HepG2 (cell line): ENCODE measurements around the gene IQGAP3. TPM values are rescaled to one million over a fixed set of nuclear protein-coding genes. Genes with fewer than 3 reads are reported as not detected.

Experiments used
- ATAC-seq: fragments of 200-7000 bp; cut with Tn5 transposase; 3 replicates; pipeline ENCODE4 v1.9.1; 2020; ENCODE audit warnings: mild to moderate bottlenecking, moderate library complexity
- BruUV-seq: library from RNA; stranded (reverse); fragments of 400-500 nt; replicated peaks from 2 replicates; lab custom pipeline; 2021; lab: Mats Ljungman, UMichigan
- CTCF ChIA-PET: fragments of 300-600 bp; formaldehyde crosslinking; extraction: SDS; loops from one replicate; lab custom pipeline; 2021; ENCODE audit warnings: low total read pairs, inconsistent platforms, low intra/inter-chr PET ratio; lab: Yijun Ruan, JAX
- POLR2A ChIA-PET: fragments of 350-600 bp; sonication (Branson Sonifier 250); formaldehyde crosslinking; loops from one replicate; lab custom pipeline; 2020; ENCODE audit warnings: antibody characterized with exemption, inconsistent platforms; lab: Yijun Ruan, JAX
- DNase-seq: peaks from one replicate; pipeline ENCODE4 v3.0.0-alpha.2; 2015; ENCODE audit warnings: low spot score
- FAIRE-seq: peaks from 3 replicates; lab custom pipeline; 2011; peaks lifted over from hg19 to GRCh38; lab: Jason Lieb, UNC
- H2AFZ ChIP-seq: one replicate; pipeline ENCODE4 v1.6.1; 2011; ENCODE audit warnings: low read length, inconsistent platforms
- H3K27ac ChIP-seq: fragments of 300-600 bp; 3 replicates; pipeline ENCODE4 v1.8.0; 2011; ENCODE audit warnings: mixed run types, mild to moderate bottlenecking, mixed read lengths, low read length, inconsistent platforms; ENCODE audit not compliant: insufficient read depth; ENCODE audit errors: extremely low read length
- H3K27me3 ChIP-seq, 2 experiments: fragments of 200-600 bp in 1 of 2; 2 replicates in 1 of 2; 3 replicates in 1 of 2; pipeline versions ENCODE4 v1.6.0 to v1.8.0; 2011; ENCODE audit warnings: low read length in 2 of 2, mild to moderate bottlenecking in 2 of 2, moderate library complexity in 2 of 2, inconsistent platforms in 1 of 2; ENCODE audit not compliant: insufficient read depth in 2 of 2, control insufficient read depth in 1 of 2
- H3K36me3 ChIP-seq, 2 experiments: fragments of 200-600 bp in 1 of 2; replicated peaks in 1 of 2; 2 replicates in 1 of 2; 3 replicates in 1 of 2; pipeline versions ENCODE4 v1.5.1 to v1.8.0; 2011; ENCODE audit warnings: low read length in 2 of 2, inconsistent platforms in 1 of 2; ENCODE audit not compliant: insufficient read depth in 2 of 2, control insufficient read depth in 1 of 2
- H3K4me1 ChIP-seq: 2 replicates; pipeline ENCODE4 v1.5.1; 2012; ENCODE audit warnings: low read length, inconsistent platforms; ENCODE audit not compliant: insufficient read depth
- H3K4me2 ChIP-seq: 2 replicates; pipeline ENCODE4 v1.6.0; 2011; ENCODE audit warnings: low read depth, low read length, inconsistent platforms
- H3K4me3 ChIP-seq, 3 experiments: fragments of 200-600 bp in 1 of 3; sonication (generic), shearing (Covaris generic) in 1 of 3; replicated peaks in 1 of 3; 2 replicates each; pipeline ENCODE4 v1.5.1; 2011 to 2016; ENCODE audit warnings: low read length in 3 of 3, inconsistent platforms in 2 of 3, low read depth in 2 of 3, mild to moderate bottlenecking in 2 of 3, control low read depth in 1 of 3, mixed read lengths in 1 of 3; ENCODE audit not compliant: insufficient read depth in 1 of 3
- H3K79me2 ChIP-seq: one replicate; pipeline ENCODE4 v1.6.1; 2011; ENCODE audit warnings: low read length, inconsistent platforms; ENCODE audit not compliant: insufficient read depth
- H3K9ac ChIP-seq: 2 replicates; pipeline ENCODE4 v1.6.0; 2011; ENCODE audit warnings: mild to moderate bottlenecking, low read depth, low read length, inconsistent platforms; ENCODE audit not compliant: insufficient read depth
- H3K9me3 ChIP-seq: 2 replicates; pipeline ENCODE4 v1.5.1; 2012; ENCODE audit warnings: mild to moderate bottlenecking, low read length
- H4K20me1 ChIP-seq: 2 replicates; pipeline ENCODE4 v1.6.0; 2011; ENCODE audit warnings: inconsistent platforms, mild to moderate bottlenecking, low read length, moderate library complexity; ENCODE audit not compliant: insufficient read depth
- BCLAF1 ChIP-seq: fragments of 450-650 bp; IDR thresholded peaks from 2 replicates; pipeline ENCODE4 v1.6.1; 2017; ENCODE audit warnings: mild to moderate bottlenecking
- ELF3 ChIP-seq: IDR thresholded peaks from 2 replicates; pipeline ENCODE4 v1.6.1; 2016; ENCODE audit warnings: missing genetic modification reagents, missing compliant biosample characterization
- KLF15 ChIP-seq: sonication (generic); formaldehyde crosslinking; IDR thresholded peaks from 2 replicates; pipeline ENCODE4 v1.8.1; 2023; ENCODE audit warnings: borderline replicate concordance, mild to moderate bottlenecking, inconsistent platforms, missing genetic modification reagents, mixed read lengths
- NFYB ChIP-seq: sonication (generic); formaldehyde crosslinking; IDR thresholded peaks from 2 replicates; pipeline ENCODE4 v1.4.0; 2020; ENCODE audit warnings: missing genetic modification reagents
- RELA ChIP-seq: sonication (generic); formaldehyde crosslinking; IDR thresholded peaks from 2 replicates; pipeline ENCODE4 v1.4.0; 2020; ENCODE audit warnings: missing genetic modification reagents
- SRSF4 ChIP-seq: fragments of 200-400 bp; formaldehyde crosslinking; IDR thresholded peaks from one replicate; pipeline ENCODE4 v1.6.1; 2018; ENCODE audit warnings: mild to moderate bottlenecking, low read depth, low read length, moderate library complexity; ENCODE audit not compliant: poor library complexity, severe bottlenecking
- ZBTB21 ChIP-seq: sonication (generic); formaldehyde crosslinking; IDR thresholded peaks from 2 replicates; pipeline ENCODE4 v1.4.0; 2020; ENCODE audit warnings: missing genetic modification reagents
- ZBTB38 ChIP-seq: sonication (generic); formaldehyde crosslinking; IDR thresholded peaks from 2 replicates; pipeline ENCODE4 v1.5.1; 2020; ENCODE audit warnings: mild to moderate bottlenecking, missing genetic modification reagents
- ZBTB46 ChIP-seq: sonication (generic); formaldehyde crosslinking; IDR thresholded peaks from 2 replicates; pipeline ENCODE4 v1.4.0; 2020; ENCODE audit warnings: mild to moderate bottlenecking, missing genetic modification reagents, borderline replicate concordance
- WGBS: methylation state at CpG from one replicate; pipeline ENCODE4 v1.1.6; 2017; ENCODE audit warnings: low lambda C conversion rate; 5-methylcytosine and 5-hydroxymethylcytosine counted together
- in situ Hi-C: cut with HindIII; loops from 2 replicates; pipeline ENCODE4 v1.10.0; 2017; ENCODE audit warnings: low pct_unique_long_range_greater_than_20kb; ENCODE audit not compliant: extremely low pct_ligation_motif_present
- intact Hi-C: fragments of 100-400 bp; cut with micrococcal nuclease; formaldehyde crosslinking; loops from one replicate; pipeline ENCODE4 v1.10.0; 2022; ENCODE audit not compliant: unreplicated experiment
- polyA plus RNA-seq, 8 experiments: library from polyadenylated mRNA; depleted of rRNA in 3 of 8; stranded (reverse) in 7 of 8; unstranded in 1 of 8; fragments of >200 nt; fragmentation: Illumina TruSeq in 4 of 8; extraction: Trizol in 4 of 8; gene quantifications; 2 replicates each; pipeline versions ENCODE4 v1.2.1 to v1.2.3, GENCODE V29; 2011 to 2016; ENCODE audit warnings: low read depth in 4 of 8, missing spikeins in 1 of 8, mixed read lengths in 1 of 8; ENCODE audit not compliant: insufficient read depth in 1 of 8
- total RNA-seq, 5 experiments: library from RNA; depleted of rRNA; stranded (reverse); fragments of >200 nt; fragmentation: Illumina TruSeq; extraction: Trizol; gene quantifications; 2 replicates each; pipeline ENCODE4 v1.2.3, GENCODE V29; 2016; ENCODE audit warnings: low read depth in 1 of 5

IQGAP3 gene
- total and polyA plus RNA-seq, 2 of the 13 experiments (the other 11 are each of a cell fraction or from before 2014, with no cell fraction given), result 13.5 to 14.1 TPM

DNA sequence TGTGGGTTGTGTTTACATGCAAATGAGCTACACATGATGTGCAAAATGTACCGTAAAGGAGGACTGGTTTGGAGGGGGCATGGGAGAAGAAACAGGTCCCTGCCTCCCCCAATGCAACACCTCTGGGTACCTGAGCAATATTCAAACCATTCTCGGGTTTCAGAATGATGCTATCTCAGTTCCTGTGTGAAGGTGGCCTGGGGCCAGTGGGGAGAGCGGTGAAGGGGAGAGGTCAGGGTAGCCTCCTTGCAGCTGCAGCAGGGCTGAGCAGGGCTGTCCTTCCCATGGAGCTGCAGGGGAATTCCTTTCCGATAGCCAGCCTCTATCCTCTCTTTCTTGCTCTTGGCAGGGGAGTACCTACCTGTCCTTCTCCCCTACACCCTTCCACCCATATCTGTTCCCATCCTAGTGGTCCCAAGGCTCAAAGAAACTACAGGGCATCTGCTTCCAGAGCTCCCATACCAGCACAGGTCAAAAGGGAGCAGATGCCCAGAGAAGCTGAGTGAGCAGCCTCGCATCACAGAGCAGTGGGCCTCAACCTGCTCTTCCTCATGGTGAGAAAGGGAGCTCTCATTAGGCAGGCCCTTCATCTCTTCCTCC, 83.7 kb downstream of the IQGAP3 start:
- H3K4me2 ChIP-seq, result no peak overlapping the region
- H3K79me2 ChIP-seq, result peaks cover 12% of the 10 kb centered on the region
- ChIA-PET POLR2A (interaction anchor here (1.2 kb wide), 1 partner anchor 12 kb away, joined by 3 read pairs; the partner anchor contains the start of gene MEF2D), CTCF (no interaction called here)
- H4K20me1 ChIP-seq, result peaks cover 44% of the 10 kb centered on the region; the same call in 1 of the 2 replicates
- H3K4me3 ChIP-seq, result no peak overlapping the region
- no peaks in the 10 kb centered on the region for H3K9me3 ChIP-seq
- no peak for ATAC-seq
- no peaks in the 10 kb centered on the region for H3K4me1 ChIP-seq
- no peak overlapping the region for H2AFZ ChIP-seq
- H3K36me3 ChIP-seq, result peaks cover 0 to 4% of the 10 kb centered on the region in 2 experiments; a peak in 2 of 5 replicates
- no peak for FAIRE-seq
- H3K9ac ChIP-seq, result no peak overlapping the region
- 97% methylated on average over 4 of the region's 5 CpGs for WGBS
- BruUV-seq, result no TSS peak
- no peak for TF ChIP-seq NFYB (CRISPR knock-in tag)
- TF ChIP-seq ELF3 (CRISPR knock-in tag), result no peak
- TF ChIP-seq SRSF4, result no peak
- no peak for TF ChIP-seq ZBTB46
- TF ChIP-seq BCLAF1, result no peak
- no peak for TF ChIP-seq ZBTB21 (CRISPR knock-in tag)
- no peak for TF ChIP-seq RELA
- TF ChIP-seq ZBTB38 (CRISPR knock-in tag), result no peak
- no peak for TF ChIP-seq KLF15 (CRISPR knock-in tag)
- H3K27me3 ChIP-seq, result no peaks in the 10 kb centered on the region
- no peak for DNase-seq
- H3K27ac ChIP-seq, result no peak overlapping the region
- in situ Hi-C loops (no loop called here), intact Hi-C loops (no loop called here)
